Neural progenitor cell (in vitro differentiated cells): Measurements from ENCODE around the gene ADAMTSL5. TPM values are rescaled to one million over a fixed set of nuclear protein-coding genes. Genes with fewer than 3 reads are reported as not detected.

Source experiments
- DNase-seq: peaks from one replicate; pipeline ENCODE4 v3.0.0-alpha.2; 2016; ENCODE audit warnings: low spot score
- H2AFZ ChIP-seq: fragments of 200-600 bp; sonication (generic); replicated peaks from 2 replicates; pipeline ENCODE4 v1.6.1; 2016; ENCODE audit warnings: antibody characterized with exemption
- H3F3A ChIP-seq: fragments of 200-600 bp; sonication (generic); 2 replicates; pipeline ENCODE4 v1.6.1; 2016; ENCODE audit warnings: antibody characterized with exemption, low read depth
- H3K27ac ChIP-seq: fragments of 200-600 bp; sonication (generic); 2 replicates; pipeline ENCODE4 v1.5.1; 2016; ENCODE audit warnings: mild to moderate bottlenecking
- H3K27me3 ChIP-seq: fragments of 200-600 bp; sonication (generic); 2 replicates; pipeline ENCODE4 v1.6.1; 2016; ENCODE audit warnings: mild to moderate bottlenecking, moderate library complexity
- H3K36me3 ChIP-seq: fragments of 200-600 bp; sonication (generic); 2 replicates; pipeline ENCODE4 v1.5.1; 2016
- H3K4me1 ChIP-seq: fragments of 200-600 bp; sonication (generic); 2 replicates; pipeline ENCODE4 v1.6.1; 2016; ENCODE audit warnings: mixed run types
- H3K4me2 ChIP-seq: fragments of 200-600 bp; sonication (generic); 2 replicates; pipeline ENCODE4 v1.6.1; 2016
- H3K4me3 ChIP-seq: fragments of 200-600 bp; sonication (generic); 2 replicates; pipeline ENCODE4 v1.5.1; 2016
- H3K79me2 ChIP-seq: fragments of 200-600 bp; sonication (generic); 2 replicates; pipeline ENCODE4 v1.6.1; 2016; ENCODE audit warnings: low read depth
- H3K9ac ChIP-seq: fragments of 200-600 bp; sonication (generic); 2 replicates; pipeline ENCODE4 v1.6.1; 2016
- H3K9me3 ChIP-seq: fragments of 200-600 bp; sonication (generic); 2 replicates; pipeline ENCODE4 v1.5.1; 2016; ENCODE audit warnings: low read depth
- H4K20me1 ChIP-seq: fragments of 200-600 bp; sonication (generic); 2 replicates; pipeline ENCODE4 v1.6.1; 2016; ENCODE audit warnings: low read depth
- H3K27ac Mint-ChIP-seq: 3 replicates; pipeline ENCODE4 v1.8.0; 2021; ENCODE audit warnings: mixed read lengths
- H3K27me3 Mint-ChIP-seq: 2 replicates; pipeline ENCODE4 v1.8.0; 2022; ENCODE audit warnings: low read depth, mild to moderate bottlenecking, inconsistent platforms, moderate library complexity, mixed read lengths; ENCODE audit not compliant: insufficient read depth
- H3K36me3 Mint-ChIP-seq: 3 replicates; pipeline ENCODE4 v1.8.0; 2021; ENCODE audit warnings: mixed read lengths
- H3K4me1 Mint-ChIP-seq: 3 replicates; pipeline ENCODE4 v1.8.0; 2021; ENCODE audit warnings: mixed read lengths
- H3K4me3 Mint-ChIP-seq: 3 replicates; pipeline ENCODE4 v1.8.0; 2021; ENCODE audit warnings: mild to moderate bottlenecking, moderate library complexity, mixed read lengths
- H3K9me3 Mint-ChIP-seq: 3 replicates; pipeline ENCODE4 v1.8.0; 2020; ENCODE audit warnings: mixed read lengths
- EZH2 ChIP-seq: fragments of 200-600 bp; sonication (generic); IDR thresholded peaks from 2 replicates; pipeline ENCODE4 v1.6.1; 2017; ENCODE audit warnings: antibody characterized with exemption, mild to moderate bottlenecking, moderate library complexity
- EZH2phosphoT487 ChIP-seq: fragments of 200-600 bp; sonication (generic); IDR thresholded peaks from 2 replicates; pipeline ENCODE4 v1.6.1; 2017; ENCODE audit warnings: antibody characterized with exemption
- total RNA-seq: library from RNA; depleted of rRNA; stranded (reverse); fragments of >200 nt; gene quantifications from 2 replicates; pipeline ENCODE4 v1.2.3, GENCODE V29; 2015; ENCODE audit warnings: low replicate concordance
- TF ChIP-seq, protein P1 (sequence below): fragments of 200-600 bp; sonication (generic); IDR thresholded peaks from 2 replicates; pipeline ENCODE4 v1.5.1; 2017; ENCODE audit warnings: antibody characterized with exemption, mild to moderate bottlenecking

ADAMTSL5 gene
- total RNA-seq, 1 donor from 2014 or later, result 0.13 TPM

GRCh38 chr19:1503925-1504773, 8.7 kb downstream of the ADAMTSL5 start:
- no peak for DNase-seq
- Histone ChIP-seq H3K79me2 (no peaks in the 10 kb centered on the region), H3K9me3 (peaks cover 6% of the 10 kb centered on the region), H3K27me3 (peaks cover 41% of the 10 kb centered on the region), H2AFZ (no peak overlapping the region), H3K27ac (no peak overlapping the region), H4K20me1 (no peaks in the 10 kb centered on the region), H3K4me2 (no peak overlapping the region), H3F3A (peaks cover 23% of the 10 kb centered on the region), H3K36me3 (no peaks in the 10 kb centered on the region), H3K4me1 (no peaks in the 10 kb centered on the region), H3K4me3 (no peak overlapping the region), H3K9ac (no peak overlapping the region)
- Mint-ChIP-seq H3K4me1 (peaks cover 19% of the 10 kb centered on the region), H3K9me3 (peaks cover 9% of the 10 kb centered on the region), H3K27me3 (peaks cover 10% of the 10 kb centered on the region), H3K27ac (peak overlapping the region; percentile 48), H3K4me3 (peak overlapping the region; percentile 21), H3K36me3 (no peaks in the 10 kb centered on the region)
- no peak for TF ChIP-seq EZH2phosphoT487
- TF ChIP-seq, protein P1, sequence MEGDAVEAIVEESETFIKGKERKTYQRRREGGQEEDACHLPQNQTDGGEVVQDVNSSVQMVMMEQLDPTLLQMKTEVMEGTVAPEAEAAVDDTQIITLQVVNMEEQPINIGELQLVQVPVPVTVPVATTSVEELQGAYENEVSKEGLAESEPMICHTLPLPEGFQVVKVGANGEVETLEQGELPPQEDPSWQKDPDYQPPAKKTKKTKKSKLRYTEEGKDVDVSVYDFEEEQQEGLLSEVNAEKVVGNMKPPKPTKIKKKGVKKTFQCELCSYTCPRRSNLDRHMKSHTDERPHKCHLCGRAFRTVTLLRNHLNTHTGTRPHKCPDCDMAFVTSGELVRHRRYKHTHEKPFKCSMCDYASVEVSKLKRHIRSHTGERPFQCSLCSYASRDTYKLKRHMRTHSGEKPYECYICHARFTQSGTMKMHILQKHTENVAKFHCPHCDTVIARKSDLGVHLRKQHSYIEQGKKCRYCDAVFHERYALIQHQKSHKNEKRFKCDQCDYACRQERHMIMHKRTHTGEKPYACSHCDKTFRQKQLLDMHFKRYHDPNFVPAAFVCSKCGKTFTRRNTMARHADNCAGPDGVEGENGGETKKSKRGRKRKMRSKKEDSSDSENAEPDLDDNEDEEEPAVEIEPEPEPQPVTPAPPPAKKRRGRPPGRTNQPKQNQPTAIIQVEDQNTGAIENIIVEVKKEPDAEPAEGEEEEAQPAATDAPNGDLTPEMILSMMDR, result no peak
- TF ChIP-seq EZH2, result no peak

GRCh38 chr19:1503089-1503924, 9.5 kb downstream of the ADAMTSL5 start:
- peaks cover 41% of the 10 kb centered on the region for H3K27me3 ChIP-seq
- peak overlapping the region; percentile 8 for H2AFZ ChIP-seq
- Mint-ChIP-seq H3K36me3 (no peaks in the 10 kb centered on the region), H3K27ac (no peak overlapping the region), H3K4me3 (no peak overlapping the region), H3K9me3 (peaks cover 9% of the 10 kb centered on the region), H3K4me1 (peaks cover 15% of the 10 kb centered on the region), H3K27me3 (peaks cover 10% of the 10 kb centered on the region)
- H3F3A ChIP-seq, result peaks cover 16% of the 10 kb centered on the region
- no peaks in the 10 kb centered on the region for H4K20me1 ChIP-seq
- H3K27ac ChIP-seq, result no peak overlapping the region
- peak; percentile 86 for DNase-seq
- no peak overlapping the region for H3K4me3 ChIP-seq
- no peaks in the 10 kb centered on the region for H3K79me2 ChIP-seq
- H3K9me3 ChIP-seq, result peaks cover 6% of the 10 kb centered on the region
- TF ChIP-seq, protein P1, result peak; percentile 79
- TF ChIP-seq EZH2phosphoT487, result no peak
- no peak overlapping the region for H3K9ac ChIP-seq
- H3K4me1 ChIP-seq, result no peaks in the 10 kb centered on the region
- no peaks in the 10 kb centered on the region for H3K36me3 ChIP-seq
- peak overlapping the region; percentile 41 for H3K4me2 ChIP-seq

DNA sequence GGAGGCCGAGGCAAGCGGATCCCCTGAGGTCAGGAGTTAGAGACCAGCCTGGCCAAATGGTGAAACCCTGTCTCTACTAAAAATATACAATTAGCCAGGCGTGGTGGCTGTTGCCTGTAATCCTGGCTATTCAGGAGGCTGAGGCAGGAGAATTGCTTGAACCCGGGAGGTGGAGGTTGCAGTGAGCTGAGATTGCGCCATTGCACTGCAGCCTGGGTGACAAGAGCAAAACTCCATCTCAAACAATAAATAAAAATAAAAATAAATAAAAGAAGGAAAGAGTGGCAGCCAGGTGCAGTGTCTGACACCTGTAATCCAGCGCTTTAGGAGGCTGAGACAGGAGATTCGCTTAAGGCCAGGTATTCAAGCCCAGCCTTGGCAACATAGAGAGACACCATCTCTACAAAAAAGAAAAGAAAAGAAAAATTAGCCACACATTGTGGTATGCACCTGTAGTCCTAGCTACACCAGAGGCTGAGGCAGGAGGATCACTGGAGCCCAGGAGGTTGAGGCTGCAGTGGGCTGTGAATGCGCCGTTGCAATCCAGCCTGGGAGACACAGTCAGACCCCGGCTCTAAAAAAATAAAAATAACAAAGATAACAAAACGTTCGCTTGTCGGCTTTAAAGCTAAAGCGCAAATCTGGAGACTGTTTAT, 10.3 kb downstream of the ADAMTSL5 start:
- DNase-seq, result no peak
- no peak overlapping the region for H2AFZ ChIP-seq
- TF ChIP-seq EZH2 (no peak), EZH2phosphoT487 (no peak)
- TF ChIP-seq, protein P1, result no peak
- H3F3A ChIP-seq, result peaks cover 17% of the 10 kb centered on the region
- no peaks in the 10 kb centered on the region for H3K36me3 ChIP-seq
- H3K4me3 Mint-ChIP-seq, result peak overlapping the region; percentile 31
- peaks cover 6% of the 10 kb centered on the region for H3K9me3 ChIP-seq
- no peak overlapping the region for H3K27ac ChIP-seq
- no peak overlapping the region for H3K4me3 ChIP-seq
- H3K27ac Mint-ChIP-seq, result no peak overlapping the region
- H3K27me3 ChIP-seq, result peaks cover 41% of the 10 kb centered on the region
- peaks cover 14% of the 10 kb centered on the region for H3K4me1 Mint-ChIP-seq
- peaks cover 9% of the 10 kb centered on the region for H3K9me3 Mint-ChIP-seq
- H3K9ac ChIP-seq, result no peak overlapping the region
- no peaks in the 10 kb centered on the region for H4K20me1 ChIP-seq
- H3K4me1 ChIP-seq, result peaks cover 3% of the 10 kb centered on the region
- H3K4me2 ChIP-seq, result peak overlapping the region; percentile 41
- H3K79me2 ChIP-seq, result no peaks in the 10 kb centered on the region
- H3K36me3 Mint-ChIP-seq, result no peaks in the 10 kb centered on the region
- H3K27me3 Mint-ChIP-seq, result peaks cover 14% of the 10 kb centered on the region
